ENCODE data around the gene BACH2.
"Not testable (repeated sequence)": the region's sequence is repeated elsewhere in the genome, so short reads cannot be mapped to it uniquely, and the experiment has no call there.

BACH2 gene

DNA sequence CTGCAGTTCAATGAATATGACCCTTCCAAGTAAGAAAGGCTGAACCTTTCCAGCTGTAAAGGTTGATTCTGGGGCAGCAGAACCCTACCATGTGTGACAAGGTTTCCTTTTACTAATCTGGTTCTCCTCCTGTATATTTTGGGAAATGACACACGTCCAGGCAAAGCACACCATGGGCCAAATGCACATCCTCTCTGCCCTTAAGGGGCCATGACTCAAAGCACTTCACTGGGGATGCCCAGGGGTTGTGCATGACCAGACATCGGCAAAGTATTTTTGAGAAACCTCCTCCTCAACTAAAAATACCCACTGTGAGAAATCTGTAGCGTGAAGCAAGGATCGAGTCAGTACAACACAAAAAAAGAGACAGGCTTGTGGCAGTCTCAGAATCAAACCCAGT is 174.7 kb downstream of the BACH2 start:
- DNase-seq: no peak

DNA sequence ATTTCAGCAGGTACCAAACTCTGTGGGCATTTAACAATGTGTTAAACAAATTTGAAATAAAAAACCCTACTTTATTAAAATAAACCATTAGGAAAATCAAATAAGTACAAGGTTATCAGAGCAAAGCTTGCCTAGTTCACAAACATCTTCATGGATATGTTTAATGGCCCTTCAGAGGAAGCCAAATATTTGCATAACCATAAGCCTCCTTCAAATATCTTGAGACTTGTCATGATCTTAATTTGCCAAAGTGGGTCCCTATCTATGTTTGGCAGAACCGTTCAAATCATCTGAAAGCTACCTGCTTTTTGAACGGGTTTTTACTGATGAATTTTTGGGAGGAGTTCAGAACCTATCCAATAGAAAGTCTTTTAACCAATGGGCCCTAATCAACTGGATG is 176.3 kb downstream of the BACH2 start:
- no peak for DNase-seq

DNA sequence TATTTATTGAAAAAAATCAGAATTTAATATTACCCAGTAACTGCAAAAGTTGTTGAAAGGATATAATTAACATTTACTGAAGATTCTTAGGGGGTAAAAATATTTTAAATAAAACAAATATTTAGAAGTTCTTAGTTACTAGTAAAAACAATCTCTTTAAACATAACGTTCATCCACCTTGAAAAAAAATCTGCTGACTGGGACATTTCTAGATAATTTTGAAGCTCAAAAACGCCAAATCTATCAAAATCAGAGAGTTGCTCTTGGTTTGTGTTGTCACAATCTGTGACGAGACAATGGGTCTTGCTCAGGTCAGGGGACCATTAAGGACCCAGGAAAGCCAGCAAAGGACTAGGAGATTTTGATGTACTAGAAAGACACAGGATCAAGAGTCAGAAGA is 177.0 kb downstream of the BACH2 start:
- no peak for DNase-seq

DNA sequence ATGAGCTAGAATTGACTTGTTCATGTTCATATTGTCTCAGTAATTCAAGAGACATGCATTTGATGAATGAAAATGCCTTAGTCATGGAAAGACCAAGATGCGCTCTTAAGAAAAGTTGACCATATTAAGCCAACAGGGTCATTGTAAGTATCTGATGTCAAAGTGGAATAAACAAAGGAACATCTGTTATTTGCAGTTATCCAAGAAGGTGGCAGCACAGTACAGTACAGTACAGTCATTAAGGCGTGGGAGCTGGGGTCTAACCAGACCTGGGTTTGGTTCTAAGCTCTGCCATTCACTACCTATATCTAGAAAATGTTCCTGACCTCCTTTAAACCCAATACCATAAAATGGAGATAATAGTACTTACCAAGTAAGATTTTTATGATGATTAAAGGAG is 178.1 kb downstream of the BACH2 start:
- DNase-seq: no peak

DNA sequence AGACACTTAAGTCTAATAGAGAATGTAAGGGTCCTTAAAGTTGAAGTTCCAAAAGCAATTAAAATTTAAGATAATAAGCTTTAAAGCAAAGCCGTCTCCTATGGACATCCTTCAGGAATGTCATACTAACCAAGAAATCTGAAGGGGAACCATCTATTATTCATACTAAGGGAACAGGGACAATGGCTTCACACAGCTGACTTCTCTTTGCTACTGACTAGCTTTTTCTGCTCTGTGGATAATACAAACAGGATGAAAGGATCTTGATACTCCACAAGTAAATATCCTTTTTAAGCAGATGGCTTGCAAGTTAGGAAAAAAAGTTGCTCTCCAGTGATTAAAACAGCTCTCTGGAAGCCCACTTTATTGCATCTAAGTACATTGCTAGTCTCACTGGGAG is 178.6 kb downstream of the BACH2 start:
- no peak for DNase-seq

DNA sequence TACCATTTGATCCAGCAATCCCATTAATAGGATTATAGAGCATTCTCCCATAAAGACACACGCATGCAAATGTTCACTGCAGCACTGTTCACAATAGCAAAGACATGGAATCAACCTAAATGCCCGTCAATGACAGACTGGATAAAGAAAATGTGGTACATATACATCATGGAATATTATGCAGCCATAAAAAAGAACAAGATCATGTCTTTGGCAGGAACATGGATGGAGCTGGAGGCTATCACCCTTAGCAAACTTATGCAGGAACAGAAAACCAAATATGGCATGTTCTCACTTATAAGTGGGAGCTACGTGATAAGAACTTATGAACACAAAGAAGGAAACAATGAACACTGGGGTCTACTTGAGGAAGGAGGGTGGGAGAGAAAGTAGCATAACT is 180.5 kb downstream of the BACH2 start:
- not testable (repeated sequence) for DNase-seq

DNA sequence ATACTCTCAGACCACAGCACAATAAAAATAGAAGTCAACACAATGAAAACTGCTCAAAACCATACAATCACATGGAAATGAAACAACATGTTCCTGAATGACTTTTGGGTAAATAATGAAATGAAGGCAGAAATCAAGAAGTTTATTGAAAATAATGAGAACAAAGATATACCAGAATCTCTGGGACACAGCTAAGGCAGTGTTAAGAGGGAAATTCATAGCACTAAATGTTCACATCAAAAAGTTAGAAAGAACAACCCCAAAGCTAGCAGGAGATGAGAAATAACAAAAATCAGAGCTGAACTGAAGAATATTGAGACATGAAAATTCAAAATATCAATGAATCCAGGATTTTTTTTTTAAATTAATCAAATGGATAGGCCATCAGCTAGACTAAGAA is 183.3 kb downstream of the BACH2 start:
- no peak for DNase-seq

DNA sequence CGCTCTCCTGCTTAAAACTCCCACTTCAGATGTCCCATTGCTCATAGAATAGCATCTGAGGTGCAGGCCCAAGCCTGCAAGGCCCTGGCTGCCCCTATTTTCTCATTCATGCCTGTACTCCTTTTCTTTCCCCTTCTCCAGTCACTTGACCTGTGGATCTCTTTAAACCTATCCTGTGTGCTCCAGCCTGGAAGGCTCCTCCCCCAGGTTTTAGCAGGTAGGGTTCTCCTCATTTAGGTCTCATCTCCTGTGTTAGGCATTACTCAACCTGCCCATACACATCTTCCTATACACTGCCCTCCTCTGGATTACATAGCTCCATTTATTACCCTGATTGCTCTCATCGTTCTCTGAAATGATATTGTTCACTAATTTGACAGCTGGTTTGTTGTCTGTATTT is 185.3 kb downstream of the BACH2 start:
- no peak for DNase-seq

DNA sequence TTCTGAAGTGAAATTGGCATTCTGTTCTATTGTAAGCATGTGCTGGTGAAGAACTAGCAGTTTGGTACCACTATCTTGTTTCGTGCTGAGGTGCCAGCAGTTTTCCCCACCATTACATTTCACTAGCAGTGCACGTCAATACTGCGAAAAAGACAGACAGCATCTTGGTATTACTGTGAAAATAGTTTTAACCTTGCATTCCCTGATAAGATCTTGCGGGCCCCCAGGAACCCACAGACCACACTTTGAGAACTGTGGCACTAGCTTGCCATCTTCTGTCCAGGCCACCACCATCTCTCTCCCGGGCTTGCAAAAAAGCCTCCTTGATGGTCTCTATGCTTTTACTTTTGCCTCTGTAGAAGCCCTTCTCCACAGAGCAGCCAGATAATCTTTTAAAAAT is 185.7 kb downstream of the BACH2 start:
- no peak for DNase-seq

DNA sequence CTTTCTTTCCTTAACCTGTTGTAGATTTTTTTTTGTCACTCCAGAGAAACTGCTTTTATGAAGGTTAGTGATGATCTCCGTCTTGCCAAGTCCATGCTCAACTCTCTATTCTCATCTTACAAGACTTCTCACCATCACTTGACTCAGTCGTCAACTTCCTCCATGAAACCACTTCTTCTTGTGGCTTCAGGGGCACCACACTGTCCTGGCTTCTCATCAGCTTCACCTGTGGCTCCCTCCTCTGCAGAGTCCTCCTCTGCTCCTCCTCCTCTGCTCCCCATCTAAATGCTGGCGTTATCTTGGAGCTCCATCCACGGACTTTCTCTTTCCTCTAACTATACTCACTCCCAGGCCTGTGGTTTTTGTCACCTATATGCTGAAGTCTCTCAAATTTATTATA is 187.5 kb downstream of the BACH2 start:
- no peak for DNase-seq

DNA sequence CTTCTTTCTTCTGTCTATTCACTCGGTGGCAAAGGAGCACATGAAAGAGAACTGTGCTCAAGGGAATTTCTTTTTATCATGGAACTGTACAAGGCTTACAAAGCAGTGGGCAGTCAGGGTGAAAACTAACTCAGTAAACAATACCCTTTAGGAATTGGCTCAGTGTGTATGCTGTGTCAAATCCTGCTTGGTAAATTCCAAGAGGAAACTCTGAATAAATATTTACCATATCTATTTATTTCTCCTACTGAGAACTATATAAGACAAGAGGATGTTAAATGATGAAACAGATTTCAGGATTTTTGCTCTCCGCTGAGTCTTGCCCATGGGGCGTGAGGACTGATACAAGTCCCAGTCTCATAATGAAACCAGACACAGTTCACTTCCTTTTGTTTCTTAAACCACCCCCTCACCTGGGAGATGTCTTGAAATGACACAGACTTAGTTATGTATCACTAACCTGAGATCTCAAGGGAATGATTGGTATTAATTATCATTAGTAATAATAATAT is 188.8 kb downstream of the BACH2 start:
- no peak for DNase-seq

DNA sequence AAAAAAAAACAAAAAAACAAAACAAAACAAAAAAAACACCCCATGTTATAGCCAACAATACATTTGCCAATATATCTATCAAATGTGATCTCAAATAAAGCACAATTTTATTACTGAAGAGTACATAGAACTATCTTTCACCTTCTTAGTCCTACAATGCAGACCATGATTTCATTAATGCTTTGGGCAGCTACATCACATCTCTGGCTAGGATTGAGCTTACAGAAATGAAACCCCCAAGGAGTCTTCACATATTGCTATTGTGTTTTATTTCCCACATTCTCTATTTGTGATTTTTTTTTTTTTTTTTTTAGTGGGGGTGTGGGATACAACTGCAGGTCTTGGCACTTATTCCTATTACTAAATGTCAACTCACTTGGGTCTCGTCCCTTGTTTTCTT is 189.3 kb downstream of the BACH2 start:
- DNase-seq: no peak

DNA sequence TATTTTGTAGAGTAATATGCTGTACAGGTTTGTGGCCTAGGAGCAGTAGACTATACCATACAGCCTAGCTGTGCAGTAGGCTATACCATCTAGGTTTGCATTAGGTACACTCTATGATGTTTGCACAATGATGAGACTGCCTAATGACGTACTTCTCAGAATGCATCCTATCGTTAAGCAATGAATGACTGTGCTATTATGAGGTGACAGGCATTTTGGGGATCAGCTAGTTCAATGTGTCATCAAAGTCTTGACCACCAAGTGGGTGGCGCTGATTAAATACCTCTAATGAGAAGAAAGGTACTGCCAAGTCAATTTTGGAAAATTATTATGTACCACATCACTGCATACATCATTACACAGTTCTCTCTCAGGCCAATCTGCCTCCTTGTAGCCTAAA is 190.2 kb downstream of the BACH2 start:
- no peak for DNase-seq

DNA sequence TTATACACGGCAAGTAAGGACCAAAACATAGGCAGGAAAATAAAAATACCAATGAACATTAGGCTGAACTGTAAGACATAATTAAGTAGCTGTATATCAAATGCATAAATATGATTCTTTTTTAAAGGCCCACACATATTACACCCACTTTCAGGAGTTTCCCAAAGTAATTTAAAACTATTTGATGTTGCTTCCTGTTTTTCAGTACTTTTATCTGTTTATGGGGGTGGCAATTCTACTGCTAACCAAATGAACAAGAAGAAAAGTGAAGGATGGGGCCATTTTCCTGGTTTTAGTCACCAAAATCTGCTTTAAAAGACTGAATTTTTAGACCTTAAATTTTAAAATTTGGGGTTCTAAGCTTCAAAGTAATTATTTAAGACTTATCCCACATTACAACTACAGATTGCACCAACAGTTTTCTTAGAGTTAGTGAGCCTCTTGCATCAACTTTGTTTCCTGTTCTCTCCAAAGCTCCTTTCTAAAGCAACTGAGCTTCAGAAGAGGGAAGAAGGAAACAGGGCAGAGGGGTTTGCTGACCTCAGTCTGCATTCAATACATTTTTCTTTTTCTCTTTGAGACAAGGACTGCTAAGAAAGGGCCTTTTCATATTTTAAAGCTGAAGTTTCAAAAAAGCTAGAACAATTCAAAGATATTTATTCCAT is 191.0 kb downstream of the BACH2 start:
- DNase-seq: no peak

DNA sequence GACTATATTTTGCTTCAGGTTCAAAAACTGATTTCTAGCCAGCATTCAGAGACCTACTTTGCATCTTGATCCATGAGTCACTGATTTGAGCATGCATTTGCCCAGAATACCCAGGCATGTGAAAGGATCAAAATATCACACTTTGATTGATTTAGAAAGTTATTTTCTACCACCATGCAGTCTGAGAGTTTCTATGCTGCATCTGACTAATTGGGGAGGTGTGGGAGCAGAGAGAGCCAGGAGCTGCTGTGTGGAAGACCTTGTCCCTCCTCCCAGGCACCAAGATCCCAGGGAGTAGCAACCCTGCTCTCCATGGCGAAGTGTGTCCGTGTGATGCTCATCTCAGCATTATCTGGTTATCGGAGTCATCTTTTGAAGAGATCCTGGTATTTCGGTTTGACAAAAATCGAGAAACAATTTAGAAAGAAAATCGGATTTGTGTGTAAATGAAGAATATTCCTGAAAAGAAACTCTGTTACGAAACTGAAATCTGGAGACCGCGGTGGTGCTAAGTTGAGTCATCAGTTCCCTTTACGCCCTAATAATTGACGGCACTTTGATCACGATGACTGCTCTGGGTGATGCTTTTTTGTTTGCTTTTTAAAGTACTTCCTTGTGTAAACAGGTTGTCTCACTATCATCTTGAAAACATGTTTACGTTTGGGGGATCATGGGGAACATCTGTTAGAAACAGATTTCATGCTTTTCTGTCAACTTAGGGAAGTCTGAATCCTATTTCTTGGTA is 193.4 kb downstream of the BACH2 start:
- DNase-seq: no peak

DNA sequence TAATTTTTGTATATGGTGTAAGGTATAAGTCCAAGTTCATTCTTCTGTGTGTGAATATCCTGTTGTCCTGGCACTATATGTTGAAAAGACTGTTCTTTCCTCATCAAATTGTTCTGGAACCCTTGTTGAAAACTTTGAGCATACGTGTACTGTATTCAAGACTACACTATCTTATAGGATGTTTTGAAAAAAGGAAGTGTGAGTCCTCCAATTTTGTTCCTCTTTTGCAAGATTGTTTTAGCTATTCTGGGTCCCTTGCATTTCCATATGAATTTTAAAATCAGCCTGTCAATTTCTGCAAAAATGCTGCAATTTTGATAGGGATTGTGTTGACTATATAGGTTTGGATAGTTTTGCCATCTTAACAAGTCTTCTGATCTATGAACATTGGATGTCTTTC is 195.2 kb downstream of the BACH2 start:
- DNase-seq: no peak

DNA sequence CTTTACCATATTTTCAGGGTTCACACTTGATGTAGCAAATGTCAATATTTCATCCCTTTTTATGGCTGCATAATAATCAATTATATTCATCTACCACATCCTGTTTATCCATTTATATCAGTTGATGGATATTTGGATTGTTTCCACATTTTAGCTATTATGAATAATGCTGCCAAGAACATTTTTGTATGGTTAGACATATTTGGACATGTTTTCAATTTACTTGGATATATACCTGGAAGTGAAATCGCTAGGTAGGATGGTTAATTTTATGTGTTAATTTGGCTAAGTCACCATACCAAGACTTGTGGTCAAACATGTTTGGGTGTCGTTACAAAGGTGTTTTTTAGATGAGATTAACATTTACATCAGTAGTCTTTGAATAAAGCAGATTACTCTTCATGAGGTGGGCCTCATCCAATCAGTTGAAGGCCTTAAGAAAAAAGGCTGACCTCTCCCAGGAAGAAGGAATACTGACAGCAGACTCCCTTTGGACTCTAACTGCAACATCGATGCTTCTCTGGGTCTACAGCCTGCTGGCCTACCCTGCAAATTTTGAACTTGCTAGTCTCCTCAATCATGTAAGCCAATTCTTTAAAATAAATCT is 196.5 kb downstream of the BACH2 start:
- peak; percentile 36 for DNase-seq

DNA sequence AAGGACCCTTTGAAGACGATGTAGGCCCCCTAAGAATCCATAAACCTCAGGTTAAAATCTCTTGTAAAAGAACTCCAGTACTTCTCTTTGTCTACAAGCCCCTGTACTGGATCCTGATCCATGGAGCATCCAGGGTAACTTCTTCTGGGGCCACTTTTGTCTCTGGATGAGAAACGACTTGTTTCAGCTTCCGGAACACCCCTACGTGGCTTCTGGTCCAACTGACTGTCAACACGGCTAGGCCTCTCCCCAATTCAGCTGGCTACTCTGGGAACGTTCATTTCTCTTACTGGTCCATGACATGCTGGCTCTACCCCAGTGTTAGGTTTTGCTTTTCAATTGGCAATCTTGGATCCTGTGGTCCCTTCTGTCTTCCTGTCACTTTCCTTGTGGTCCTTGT is 198.0 kb downstream of the BACH2 start:
- DNase-seq: no peak

DNA sequence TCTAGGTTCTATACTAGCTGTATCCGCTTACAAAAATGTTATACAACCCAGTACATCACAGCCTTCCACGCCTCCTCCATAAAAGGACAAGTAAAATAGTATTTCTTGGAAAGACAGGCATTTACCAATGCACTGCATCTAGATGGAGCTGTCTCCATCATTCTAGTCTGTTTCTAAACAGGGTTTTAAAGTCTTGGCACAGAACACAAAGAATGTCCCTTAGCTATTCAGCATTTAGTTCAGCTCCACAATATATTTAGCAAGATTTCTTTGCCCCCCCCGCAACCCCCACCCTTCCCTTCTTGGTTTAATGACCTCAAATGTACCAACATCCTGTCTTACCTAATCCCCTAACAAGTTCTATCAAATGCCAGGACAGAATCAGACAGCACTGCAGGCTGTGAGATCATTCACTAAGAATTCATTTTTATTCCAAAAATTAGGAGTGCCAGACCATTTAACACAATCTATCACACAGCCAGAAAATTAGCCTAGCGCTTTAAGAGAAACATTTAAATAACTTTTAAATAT is 198.6 kb downstream of the BACH2 start:
- DNase-seq: peak; percentile 99

DNA sequence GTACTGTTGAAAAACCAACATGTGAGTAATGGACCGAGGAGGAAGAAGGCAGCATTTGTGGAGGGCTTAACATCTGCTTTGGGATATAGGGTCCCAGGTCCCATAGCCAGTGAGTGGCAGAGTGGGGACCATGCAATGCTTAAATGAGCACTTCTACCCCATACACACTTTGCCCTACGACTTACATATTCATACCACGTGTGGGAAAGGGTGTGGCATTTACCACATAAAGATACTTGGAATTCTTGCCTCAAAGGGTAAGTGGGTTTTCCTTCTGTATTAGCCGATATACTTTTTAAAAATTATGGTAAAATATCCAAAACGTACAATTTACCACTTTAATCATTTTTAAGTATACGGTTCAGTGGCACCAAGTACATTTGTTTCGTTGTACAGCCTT is 199.3 kb downstream of the BACH2 start:
- DNase-seq: peak; percentile 31

DNA sequence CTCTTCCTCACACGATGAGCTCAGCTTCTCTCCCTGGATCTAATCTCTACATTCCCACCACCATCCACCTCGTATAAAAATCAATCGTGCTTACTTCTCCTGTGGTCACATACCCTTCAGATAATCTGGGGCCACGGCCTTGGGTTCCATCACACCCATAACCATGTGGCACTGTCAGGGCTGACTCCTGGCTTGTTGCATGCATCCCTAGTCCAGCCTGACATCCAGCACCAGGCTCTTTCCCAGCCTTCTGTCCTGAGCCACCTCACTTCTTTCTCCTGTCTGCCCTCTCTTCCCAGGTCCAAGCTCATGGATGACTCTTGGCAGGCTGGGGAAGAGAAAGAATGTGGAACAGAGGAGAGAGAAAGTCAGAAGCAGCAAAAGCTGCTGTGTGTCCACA is 199.8 kb downstream of the BACH2 start:
- DNase-seq: peak; percentile 16

DNA sequence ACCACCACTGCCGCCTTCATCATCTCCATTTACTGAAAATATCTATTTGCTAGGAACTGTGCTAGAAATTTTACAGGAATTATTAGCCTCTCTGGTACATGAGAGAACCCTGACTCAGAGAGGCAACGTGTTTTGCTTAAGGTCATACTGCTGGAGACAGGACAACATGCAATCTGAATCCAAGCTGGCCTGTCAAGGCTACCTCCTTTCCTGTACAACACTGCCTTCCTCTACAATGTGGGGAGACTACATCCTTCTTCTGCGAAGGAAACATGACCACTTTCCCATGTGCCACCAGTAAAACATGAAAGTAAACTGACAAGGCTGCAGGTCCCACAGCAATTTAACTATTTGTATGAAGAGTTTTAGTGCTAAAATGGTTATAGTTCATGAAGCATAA is 200.9 kb downstream of the BACH2 start:
- no peak for DNase-seq

DNA sequence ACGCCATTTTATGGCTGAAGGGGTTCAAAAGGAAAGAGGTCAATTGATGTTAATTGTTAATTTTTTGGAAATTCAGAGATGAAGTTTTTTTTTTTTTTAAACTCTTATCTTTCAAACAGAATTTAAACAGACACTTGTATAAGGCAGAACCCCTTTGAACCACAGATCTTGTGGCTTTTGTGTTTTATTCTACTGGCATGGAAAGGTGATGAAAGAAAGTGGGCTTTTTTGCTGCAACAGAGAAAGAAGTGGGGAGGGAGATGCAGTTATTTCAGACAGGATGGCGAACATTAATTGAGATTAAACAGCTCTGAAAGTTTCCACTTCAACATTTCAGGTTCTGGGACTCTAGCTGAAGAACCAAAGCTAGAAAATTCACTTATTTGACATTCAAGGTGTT is 201.5 kb downstream of the BACH2 start:
- no peak for DNase-seq

DNA sequence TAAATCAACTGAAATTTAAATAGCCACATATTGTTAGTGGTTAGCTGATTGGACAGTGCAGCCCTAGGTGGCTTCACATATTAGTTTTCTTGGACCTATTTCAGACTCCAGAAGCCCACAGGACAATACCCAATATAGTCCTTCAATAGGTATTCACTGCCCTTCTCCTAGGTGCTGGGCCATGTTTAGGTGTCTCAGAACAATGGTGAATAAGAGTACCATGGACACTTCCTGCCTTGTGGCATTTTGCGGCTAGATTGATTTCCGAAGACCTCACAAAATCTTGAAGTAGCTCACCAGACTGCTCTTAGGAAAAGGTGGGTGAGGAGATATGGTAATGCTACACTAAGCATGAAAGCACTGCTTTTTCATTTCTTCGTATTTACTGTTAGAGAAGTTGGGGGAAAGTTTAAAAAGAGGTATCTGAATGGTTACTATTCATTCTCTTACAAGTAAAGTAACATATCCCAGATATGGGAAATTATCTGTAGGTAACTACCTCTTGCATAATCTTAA is 203.0 kb downstream of the BACH2 start:
- DNase-seq: no peak

Measured in fibroblast of skin of abdomen (primary cell).